Stimulated activated CD8-positive, alpha-beta memory T cell treated with anti-CD3 and anti-CD28 coated beads, Interleukin-7, amount 100 ng/mL, for 48 hours (primary cell): ENCODE results near the gene OR1N1.
"Not testable (repeated sequence)": the region's sequence is repeated elsewhere in the genome, so short reads cannot be mapped to it uniquely, and the experiment has no call there.

Source experiments
- DNase-seq, 2 donors: peaks; one replicate each; pipeline ENCODE4 v3.0.0-alpha.2; 2020; ENCODE audit warnings: low read depth in 1 of 2; ENCODE audit errors: extremely low read depth in 1 of 2

The OR1N1 gene, protein sequence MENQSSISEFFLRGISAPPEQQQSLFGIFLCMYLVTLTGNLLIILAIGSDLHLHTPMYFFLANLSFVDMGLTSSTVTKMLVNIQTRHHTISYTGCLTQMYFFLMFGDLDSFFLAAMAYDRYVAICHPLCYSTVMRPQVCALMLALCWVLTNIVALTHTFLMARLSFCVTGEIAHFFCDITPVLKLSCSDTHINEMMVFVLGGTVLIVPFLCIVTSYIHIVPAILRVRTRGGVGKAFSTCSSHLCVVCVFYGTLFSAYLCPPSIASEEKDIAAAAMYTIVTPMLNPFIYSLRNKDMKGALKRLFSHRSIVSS

DNA sequence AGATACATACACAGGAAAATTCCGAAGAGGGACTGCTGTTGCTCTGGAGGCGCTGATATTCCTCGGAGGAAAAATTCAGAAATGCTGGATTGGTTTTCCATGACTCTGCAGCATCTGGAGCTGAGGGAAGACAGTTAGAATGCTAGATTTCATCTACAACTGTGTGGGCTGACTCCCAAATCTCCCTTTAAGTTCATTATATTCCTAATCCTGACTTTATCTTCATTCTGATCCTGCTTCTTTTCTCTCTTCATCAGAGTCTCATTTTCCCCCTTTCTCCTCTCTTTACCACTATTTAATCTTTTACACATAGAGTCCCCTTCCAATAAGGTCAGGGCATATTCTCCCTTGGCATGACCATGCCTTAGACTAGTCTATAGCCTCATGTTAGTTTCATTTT lies at the start of gene OR1N1:
OR1N1 (minus strand) TSS at position 101 of the 400 bp plus-strand sequence; CDS start at position 101, 0 bp downstream.
- DNase-seq, result no peak

DNA sequence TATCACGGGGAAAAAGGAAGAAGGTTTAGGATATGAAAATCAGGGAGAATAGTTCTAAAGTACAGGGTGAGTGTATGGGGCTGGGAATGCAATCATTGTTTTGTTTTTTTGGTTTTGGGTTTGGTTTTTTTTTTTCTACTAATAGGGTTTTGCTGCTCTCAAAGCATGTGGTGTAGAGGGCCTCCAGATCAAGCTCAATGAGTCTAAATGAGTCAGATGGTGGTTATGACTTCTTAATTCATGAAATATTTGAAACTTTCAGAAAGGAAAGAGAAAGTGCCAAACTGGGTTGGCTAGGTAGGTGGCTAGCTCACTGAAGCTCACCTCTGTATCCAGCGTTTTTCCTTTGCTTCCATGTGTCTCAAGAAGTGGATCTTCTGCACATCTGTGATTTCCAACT lies 45.4 kb upstream of the OR1N1 start:
- no peak for DNase-seq

DNA sequence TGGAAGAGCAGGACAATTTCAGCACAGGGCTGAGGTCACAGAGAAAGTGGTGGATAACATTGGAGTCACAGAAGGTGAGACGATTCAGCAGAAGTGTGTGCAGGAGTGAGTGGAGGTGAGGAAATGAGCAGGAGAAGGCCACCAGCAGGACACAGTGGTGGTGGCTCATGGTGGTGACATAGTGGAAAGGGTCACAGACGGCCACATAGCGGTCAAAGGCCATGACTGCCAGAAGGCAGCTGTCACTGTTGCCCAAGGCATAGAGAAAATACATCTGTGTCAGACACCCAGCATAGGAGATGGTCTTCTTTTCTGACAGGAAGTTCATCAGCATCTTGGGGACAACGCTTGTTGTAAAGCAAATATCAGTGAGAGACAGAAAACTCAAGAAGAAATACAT lies 40.8 kb upstream of the OR1N1 start:
- no peak for DNase-seq

DNA sequence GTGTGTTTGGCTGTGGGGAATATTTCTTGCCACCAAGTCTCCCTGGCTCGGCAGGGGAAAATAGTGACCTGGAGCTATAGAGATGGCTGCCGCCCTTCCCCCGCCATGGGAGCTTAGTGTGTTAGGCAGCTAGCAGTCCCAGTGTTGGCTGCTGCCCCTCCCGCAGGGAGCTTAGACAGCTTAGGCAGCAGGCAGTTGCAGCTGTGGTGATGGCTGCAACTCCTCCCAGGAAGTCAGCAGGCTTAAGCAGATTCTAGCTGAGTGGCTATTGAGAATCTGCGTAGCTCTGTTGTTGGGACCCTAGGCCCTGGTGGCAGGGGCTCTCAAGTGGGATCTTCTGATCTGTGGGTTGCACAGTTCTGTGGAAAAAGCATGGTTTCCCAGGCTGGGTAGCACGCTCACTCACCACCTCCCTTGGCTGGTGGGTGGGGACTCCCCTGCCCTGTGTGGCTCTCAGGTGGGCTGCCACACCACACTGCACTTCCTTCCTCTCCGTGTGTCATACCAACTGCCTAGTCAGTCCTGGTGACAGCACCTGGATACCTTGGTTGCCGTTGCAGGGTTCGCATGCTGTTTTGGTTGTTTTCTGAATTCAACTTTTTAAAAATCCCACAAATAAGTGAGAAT lies 35.2 kb upstream of the OR1N1 start:
- DNase-seq, result peak; percentile 25 to 41

DNA sequence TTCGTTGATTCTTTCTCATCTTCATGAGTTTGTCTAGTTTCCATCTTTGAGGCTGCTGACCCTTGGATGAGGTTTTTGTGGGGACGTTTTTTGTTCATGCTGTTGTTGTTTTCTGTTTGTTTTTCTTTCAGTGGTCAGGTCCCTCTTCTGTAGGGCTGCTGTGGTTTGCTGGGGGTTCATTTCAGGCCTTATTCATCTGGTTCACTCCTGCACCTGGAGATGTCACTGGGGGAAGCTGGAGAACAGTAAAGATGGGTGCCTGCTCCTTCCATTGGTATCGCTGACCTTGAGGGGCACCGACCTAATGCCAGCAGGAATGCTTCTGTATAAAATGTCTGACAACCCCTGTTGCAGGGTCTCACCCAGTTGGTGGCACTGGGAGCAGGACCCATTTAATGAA lies 34.4 kb upstream of the OR1N1 start:
- DNase-seq, result no peak

DNA sequence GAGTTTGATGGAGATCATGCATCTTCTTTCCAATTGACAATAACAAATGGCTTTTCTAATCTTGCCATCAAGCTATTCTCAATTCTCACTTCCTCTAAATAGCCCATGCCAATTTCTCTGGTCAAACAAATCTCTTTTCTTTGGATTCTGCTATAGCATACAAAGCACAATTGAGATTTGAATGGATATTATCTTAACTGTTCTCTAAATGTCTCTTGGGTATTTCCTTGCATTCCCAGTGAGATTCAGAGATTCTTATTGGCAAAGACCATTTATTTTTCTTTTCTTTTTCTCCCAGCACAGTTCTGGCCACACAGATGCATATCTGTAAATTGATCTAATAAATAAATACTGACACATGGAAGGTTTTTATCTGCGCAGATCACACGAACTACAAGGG lies 25.7 kb upstream of the OR1N1 start, which contains the start of gene OR1N2:
OR1N2 (plus strand) TSS at position 301 of the 400 bp plus-strand sequence. CDS start 100 bp downstream, outside the sequence.
- DNase-seq, result no peak

DNA sequence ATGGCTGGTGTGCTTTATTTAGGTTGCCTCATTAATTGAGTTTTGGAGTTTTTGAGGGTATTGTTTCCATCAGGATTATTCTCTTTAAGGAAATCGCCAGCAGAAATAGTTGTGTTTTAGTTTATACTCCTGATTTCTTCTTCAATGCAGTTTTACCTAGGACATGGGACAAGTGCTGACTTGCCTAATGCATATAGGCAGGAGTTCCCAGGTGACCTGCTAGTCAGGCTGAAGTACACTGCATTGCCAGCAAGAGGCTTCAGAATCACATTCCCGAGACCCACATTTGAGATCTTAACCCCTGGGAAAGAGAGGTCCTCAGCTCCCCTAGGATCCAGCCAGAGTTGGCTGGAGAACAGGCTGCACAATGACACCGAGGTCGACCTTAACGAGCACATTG lies 24.3 kb upstream of the OR1N1 start:
- no peak for DNase-seq

DNA sequence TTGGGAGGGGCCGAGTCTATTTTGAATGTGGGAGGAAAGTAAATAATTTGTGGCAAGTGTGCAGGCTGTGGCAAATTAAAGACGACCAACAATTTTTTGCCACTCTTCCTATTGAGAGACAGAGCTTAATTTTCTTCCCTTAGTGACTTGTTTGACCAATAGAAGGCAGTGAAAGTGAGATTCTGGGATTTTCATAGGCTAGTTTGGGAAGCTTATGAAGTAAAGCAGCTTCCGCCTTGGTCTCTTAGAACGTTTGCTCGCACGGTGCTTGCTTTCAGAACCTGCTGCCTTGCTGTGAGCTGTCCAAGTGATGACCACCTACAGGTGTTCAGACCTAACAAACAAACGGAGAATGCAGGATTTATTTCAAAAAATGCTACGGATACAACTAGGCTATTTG lies 19.1 kb upstream of the OR1N1 start:
- no peak for DNase-seq

DNA sequence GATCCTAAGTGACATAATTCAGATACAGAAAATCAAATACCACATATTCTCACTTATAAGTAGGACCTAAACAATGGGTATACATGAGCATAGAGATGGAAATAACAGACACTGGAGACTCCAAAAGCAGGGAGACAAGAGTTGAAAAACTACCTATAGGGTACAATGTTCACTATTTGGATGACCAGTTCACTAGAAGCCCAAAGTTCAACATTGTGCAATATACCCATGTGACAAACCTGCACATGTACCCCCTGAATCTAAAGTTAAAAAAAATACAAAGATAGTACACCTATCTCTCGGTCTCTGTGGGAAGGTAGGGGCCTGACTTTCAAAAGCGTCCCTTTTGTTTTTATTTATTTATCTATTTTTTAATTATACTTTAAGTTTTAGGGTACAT lies 11.7 kb upstream of the OR1N1 start:
- DNase-seq, result no peak

DNA sequence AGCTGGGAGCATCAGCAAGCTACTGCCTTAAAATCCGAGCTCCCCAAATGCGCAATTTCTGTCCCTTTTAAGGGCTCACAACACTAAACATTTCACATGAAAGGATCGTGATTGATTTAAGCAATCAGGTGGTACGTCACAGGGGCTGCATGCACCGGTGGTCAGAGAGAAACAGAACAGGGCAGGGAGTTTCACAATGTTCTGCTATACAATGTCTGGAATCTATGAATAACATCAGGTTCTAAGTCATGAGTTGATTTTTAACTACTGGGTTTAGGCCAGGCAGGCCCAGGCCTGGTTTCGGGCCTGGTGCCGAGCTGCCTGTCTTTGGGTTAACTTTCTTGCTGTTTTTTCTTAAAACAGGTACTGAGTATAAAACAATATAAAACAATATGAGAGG lies 10.0 kb upstream of the OR1N1 start:
- not testable (repeated sequence) for DNase-seq

DNA sequence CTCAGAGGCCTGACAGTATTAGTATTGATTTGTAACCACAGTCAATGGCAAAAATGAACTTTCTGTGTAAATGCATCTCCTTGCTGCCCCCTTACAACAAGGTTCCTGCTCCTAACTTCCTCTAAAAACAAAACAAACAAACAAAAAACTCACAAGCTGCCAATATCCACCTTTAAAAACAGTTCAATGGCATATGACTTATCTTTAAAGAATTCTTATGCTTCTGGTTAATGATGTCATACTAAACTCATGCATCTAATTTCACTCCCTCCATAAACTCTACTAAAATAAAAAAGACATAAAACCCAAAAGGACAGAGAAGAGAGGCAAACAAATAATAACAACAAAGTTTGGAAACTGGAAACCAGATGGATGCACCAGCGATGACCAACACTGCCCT lies 9.0 kb upstream of the OR1N1 start:
- DNase-seq, result no peak

DNA sequence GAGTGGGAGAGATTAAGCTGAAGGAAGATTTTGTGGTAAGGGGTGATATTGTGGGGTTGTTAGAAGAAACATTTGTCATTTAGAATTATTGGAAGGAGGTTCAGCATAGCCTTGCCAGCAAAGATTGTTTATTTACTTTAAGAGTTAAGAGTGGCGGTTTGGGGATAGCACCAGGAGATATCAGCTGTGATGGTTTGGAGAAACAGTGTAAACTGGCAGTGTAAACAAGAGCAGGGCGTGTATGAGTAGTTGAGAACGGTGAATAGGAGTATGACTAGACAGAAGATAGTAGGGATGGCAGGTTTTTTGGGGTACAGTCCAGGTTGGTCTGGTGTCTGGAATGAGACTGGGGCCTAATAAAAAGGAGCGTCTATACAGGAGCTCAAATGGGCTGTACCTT lies 4.1 kb upstream of the OR1N1 start:
- not testable (repeated sequence) for DNase-seq

DNA sequence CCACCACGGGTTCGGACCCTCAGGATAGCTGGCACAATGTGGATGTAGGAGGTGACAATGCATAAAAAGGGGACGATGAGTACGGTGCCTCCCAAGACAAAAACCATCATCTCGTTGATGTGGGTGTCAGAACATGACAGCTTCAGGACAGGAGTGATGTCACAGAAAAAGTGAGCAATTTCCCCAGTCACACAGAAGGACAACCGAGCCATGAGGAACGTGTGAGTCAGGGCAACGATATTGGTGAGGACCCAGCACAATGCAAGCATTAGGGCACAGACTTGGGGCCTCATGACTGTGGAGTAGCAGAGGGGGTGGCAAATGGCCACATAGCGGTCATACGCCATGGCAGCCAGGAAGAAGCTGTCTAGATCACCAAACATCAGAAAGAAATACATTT lies 491 bp downstream of the OR1N1 start:
- DNase-seq, result peak in 1 of 2 donors; percentile 21

DNA sequence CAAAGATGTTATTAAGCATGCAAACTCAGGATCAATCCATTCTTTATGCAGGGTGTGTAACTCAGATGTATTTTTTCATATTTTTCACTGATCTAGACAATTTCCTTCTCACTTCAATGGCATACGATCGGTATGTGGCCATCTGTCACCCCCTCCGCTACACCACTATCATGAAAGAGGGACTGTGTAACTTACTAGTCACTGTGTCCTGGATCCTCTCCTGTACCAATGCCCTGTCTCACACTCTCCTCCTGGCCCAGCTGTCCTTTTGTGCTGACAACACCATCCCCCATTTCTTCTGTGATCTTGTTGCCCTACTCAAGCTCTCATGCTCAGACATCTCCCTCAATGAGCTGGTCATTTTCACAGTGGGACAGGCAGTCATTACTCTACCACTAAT lies 7.7 kb downstream of the OR1N1 start:
- DNase-seq, result no peak

DNA sequence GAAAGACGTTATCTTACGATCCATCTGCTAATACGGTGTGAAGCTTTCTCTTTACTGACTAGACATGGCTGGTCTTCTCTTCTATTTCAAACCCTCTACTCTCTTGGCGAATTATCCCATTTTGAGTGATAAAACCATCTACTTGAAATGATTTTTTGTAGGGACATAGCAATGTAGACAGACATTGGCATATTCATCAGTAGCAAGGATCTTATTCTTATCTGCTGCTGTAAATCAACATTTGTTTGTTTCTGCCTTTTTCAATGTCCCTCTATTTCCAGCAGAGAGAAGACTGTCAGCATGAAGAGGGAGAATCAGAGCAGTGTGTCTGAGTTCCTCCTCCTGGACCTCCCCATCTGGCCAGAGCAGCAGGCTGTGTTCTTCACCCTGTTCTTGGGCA lies 8.3 kb downstream of the OR1N1 start, which contains the start of gene OR1J4:
OR1J4 (plus strand) TSS at position 301 of the 400 bp plus-strand sequence; CDS start at position 301, 0 bp downstream.
- DNase-seq, result no peak

DNA sequence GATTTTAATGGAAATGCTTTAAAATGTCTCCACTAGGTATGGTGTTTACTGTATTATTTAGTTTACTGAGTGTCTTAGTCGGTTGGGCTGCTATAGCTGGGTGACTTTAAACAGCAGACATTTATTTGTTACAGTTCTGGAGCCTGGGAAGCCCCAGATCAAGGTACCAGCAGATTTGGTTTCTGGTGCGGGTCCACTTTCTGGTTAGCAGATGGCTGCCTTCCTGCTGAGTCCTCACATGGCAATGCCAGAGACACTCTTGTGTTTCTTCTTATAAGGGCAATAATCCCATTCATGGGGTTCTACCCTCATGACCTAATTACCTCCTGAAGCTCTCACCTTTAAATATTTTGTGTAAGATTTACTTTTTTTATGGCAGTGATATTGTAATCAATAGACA lies 8.9 kb downstream of the OR1N1 start:
- no peak for DNase-seq

DNA sequence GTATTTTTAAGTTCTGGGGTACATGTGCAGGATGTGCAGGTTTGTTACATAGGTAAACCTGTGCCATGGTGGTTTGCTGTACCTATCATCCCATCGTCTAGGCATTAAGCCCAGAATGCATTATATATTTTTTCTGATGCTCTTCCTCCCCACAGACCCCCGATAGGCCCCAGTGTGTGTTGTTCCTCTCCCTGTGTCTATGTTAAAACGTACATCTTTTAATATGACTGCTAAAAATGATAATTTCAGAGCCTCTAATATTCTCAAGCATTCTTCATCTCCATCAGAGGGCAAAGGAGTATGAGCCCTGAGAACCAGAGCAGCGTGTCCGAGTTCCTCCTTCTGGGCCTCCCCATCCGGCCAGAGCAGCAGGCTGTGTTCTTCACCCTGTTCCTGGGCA lies 16.6 kb downstream of the OR1N1 start, which contains the start of gene OR1J2:
OR1J2 (plus strand) TSS at position 301 of the 400 bp plus-strand sequence; CDS start at position 301, 0 bp downstream.
- DNase-seq, result no peak

DNA sequence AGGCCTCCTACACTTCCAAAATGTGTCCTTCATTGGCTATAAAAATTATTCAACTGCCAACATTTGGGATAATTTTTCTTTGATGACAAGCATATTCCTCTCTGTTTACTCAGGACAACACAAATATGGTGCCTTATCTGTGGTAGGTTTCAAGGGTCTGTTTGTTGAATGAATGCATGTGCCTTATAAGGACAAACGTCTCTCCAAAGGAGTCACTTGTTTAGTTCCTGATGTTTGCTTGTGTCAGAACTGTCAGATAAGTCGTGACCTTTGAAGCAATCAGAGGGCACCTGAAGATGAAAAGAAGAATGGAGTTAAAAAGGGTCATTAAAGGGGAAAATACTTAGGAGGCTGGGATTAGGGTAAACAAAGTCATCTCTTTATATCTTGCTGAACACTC lies 20.1 kb downstream of the OR1N1 start:
- DNase-seq, result no peak

DNA sequence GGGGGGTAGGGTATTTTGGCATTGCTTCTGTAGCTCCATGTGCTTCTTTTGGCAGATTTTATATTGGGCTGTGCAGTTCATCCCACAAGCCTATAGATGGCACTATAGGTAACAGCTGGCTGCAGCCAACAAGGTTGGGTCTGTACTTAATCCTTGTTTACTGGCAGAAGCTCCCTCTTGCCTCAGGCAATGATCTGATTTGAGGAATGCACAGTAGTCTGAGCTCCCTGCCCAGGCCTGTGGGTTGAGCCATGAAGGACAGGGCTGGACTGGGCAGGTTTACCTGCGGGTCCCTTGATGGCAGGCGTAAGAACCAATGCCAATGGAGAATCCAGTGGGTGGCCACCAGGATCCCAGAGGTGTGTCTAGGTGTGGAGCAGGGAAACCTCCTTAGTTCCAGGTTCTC lies 28.2 kb downstream of the OR1N1 start:
- DNase-seq, result no peak

DNA sequence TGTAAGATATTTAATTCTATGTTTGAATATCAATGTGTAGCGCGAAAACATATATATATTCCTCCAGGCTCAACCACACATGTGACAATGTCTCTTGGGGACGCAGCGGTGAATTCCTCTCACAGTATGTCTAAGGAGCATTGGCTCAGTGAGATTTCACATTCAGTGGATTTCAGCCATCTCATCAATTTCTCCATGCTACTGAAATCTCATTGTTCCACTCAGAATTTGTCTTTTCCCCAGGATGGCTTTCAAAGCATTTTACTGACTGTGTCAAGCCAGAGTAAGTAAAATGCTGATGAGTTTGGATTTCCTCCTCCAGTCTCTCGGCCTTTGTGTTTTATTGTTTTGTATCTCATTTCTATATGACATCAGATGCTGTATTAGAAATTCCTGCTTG lies 48.0 kb downstream of the OR1N1 start:
- no peak for DNase-seq

DNA sequence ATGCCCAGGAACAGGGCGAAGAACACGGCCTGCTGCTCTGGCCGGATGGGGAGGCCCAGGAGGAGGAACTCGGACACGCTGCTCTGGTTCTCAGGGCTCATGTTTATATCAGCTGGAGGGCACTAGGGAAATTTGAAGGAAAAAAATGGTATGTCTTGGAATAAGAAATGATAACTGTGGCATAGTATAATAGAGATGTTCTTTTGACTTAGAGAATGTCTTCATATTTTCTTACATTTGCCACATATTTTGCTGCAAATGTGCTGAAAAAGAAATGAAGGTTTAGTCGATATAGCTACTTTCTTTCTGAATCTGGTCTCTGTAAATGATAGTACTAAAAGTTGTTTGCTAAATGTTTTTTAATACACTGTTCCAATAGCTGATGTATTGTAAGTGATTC lies 49.3 kb downstream of the OR1N1 start, which contains the start of gene OR1J1:
OR1J1 (minus strand) TSS at position 101 of the 400 bp plus-strand sequence; CDS start at position 101, 0 bp downstream.
- DNase-seq, result no peak

DNA sequence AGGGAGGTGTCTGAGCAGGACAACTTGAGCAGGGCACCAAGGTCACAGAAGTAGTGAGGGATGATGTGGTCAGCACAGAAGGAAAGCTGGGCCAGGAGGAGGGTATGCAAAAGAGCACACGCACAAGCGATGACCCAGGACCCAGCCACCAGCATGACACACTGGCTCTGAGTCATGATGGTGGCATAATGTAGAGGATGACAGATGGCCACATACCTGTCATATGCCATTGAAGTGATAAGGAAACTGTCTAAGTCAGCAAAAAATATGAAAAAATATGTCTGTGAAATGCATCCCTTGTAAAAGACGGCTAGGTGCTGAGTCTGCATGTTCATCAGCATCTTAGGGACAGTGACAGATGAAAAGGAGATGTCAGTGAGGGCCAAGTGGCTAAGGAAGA lies 49.7 kb downstream of the OR1N1 start:
- no peak for DNase-seq
